ENCODE measurements around the gene TAPT1. TPM values are rescaled to one million over a fixed set of nuclear protein-coding genes. Genes with fewer than 3 reads are reported as not detected.

TAPT1 gene
- total RNA-seq, 1 donor from 2014 or later, result 37.6 TPM

GRCh38 chr4:16111533-16111932 is 114.7 kb downstream of the TAPT1 start:
- intact Hi-C loops (cut with micrococcal nuclease), result no loop called here

DNA sequence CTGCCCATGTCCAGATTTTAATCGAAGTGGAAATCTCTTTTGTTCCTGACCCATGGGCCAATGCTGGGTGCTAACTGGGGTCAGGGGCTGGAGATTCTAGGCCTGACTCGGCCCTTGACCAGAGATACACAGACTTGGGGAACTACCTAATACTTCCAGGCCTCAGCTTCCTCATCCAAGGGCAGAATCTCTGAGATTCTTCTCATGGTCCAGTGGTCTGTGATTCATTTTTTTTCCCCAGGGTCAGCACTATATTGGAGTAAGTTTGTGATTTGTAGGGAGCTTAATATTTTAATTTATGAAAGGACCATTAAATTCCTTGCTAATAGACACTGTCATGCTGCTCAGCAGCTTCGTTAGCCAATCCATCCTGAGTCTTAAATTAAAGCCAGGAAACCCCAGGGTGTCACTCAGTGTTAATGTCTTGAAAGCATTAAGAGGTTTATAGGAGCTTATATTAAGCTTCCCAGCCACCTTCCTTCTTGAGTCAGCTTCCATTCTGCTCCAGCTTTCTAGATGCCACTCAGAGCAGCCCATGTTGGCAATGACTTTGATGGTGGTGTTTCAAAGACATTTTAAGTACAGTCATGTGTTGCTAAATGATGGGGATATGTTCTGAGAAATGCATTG is 115.5 kb downstream of the TAPT1 start:
- intact Hi-C loops (cut with micrococcal nuclease), result no loop called here

Other genes starting within 250 kb of the TAPT1 start
- not detected in 2 replicates for gene PROM1, start 142.4 kb downstream of the TAPT1 start, total RNA-seq